Neural progenitor cell (in vitro differentiated cells): ENCODE measurements around the gene TUBB8. TPM values are rescaled to one million over a fixed set of nuclear protein-coding genes. Genes with fewer than 3 reads are reported as not detected.

ENCODE experiments used
- DNase-seq: peaks from one replicate; pipeline ENCODE4 v3.0.0-alpha.2; 2016; ENCODE audit warnings: low spot score
- H2AFZ ChIP-seq: fragments of 200-600 bp; sonication (generic); replicated peaks from 2 replicates; pipeline ENCODE4 v1.6.1; 2016; ENCODE audit warnings: antibody characterized with exemption
- H3F3A ChIP-seq: fragments of 200-600 bp; sonication (generic); 2 replicates; pipeline ENCODE4 v1.6.1; 2016; ENCODE audit warnings: antibody characterized with exemption, low read depth
- H3K27ac ChIP-seq: fragments of 200-600 bp; sonication (generic); 2 replicates; pipeline ENCODE4 v1.5.1; 2016; ENCODE audit warnings: mild to moderate bottlenecking
- H3K27me3 ChIP-seq: fragments of 200-600 bp; sonication (generic); 2 replicates; pipeline ENCODE4 v1.6.1; 2016; ENCODE audit warnings: mild to moderate bottlenecking, moderate library complexity
- H3K36me3 ChIP-seq: fragments of 200-600 bp; sonication (generic); 2 replicates; pipeline ENCODE4 v1.5.1; 2016
- H3K4me1 ChIP-seq: fragments of 200-600 bp; sonication (generic); 2 replicates; pipeline ENCODE4 v1.6.1; 2016; ENCODE audit warnings: mixed run types
- H3K4me2 ChIP-seq: fragments of 200-600 bp; sonication (generic); 2 replicates; pipeline ENCODE4 v1.6.1; 2016
- H3K4me3 ChIP-seq: fragments of 200-600 bp; sonication (generic); 2 replicates; pipeline ENCODE4 v1.5.1; 2016
- H3K79me2 ChIP-seq: fragments of 200-600 bp; sonication (generic); 2 replicates; pipeline ENCODE4 v1.6.1; 2016; ENCODE audit warnings: low read depth
- H3K9ac ChIP-seq: fragments of 200-600 bp; sonication (generic); 2 replicates; pipeline ENCODE4 v1.6.1; 2016
- H3K9me3 ChIP-seq: fragments of 200-600 bp; sonication (generic); 2 replicates; pipeline ENCODE4 v1.5.1; 2016; ENCODE audit warnings: low read depth
- H4K20me1 ChIP-seq: fragments of 200-600 bp; sonication (generic); 2 replicates; pipeline ENCODE4 v1.6.1; 2016; ENCODE audit warnings: low read depth
- H3K27ac Mint-ChIP-seq: 3 replicates; pipeline ENCODE4 v1.8.0; 2021; ENCODE audit warnings: mixed read lengths
- H3K27me3 Mint-ChIP-seq: 2 replicates; pipeline ENCODE4 v1.8.0; 2022; ENCODE audit warnings: low read depth, mild to moderate bottlenecking, inconsistent platforms, moderate library complexity, mixed read lengths; ENCODE audit not compliant: insufficient read depth
- H3K36me3 Mint-ChIP-seq: 3 replicates; pipeline ENCODE4 v1.8.0; 2021; ENCODE audit warnings: mixed read lengths
- H3K4me1 Mint-ChIP-seq: 3 replicates; pipeline ENCODE4 v1.8.0; 2021; ENCODE audit warnings: mixed read lengths
- H3K4me3 Mint-ChIP-seq: 3 replicates; pipeline ENCODE4 v1.8.0; 2021; ENCODE audit warnings: mild to moderate bottlenecking, moderate library complexity, mixed read lengths
- H3K9me3 Mint-ChIP-seq: 3 replicates; pipeline ENCODE4 v1.8.0; 2020; ENCODE audit warnings: mixed read lengths
- EZH2 ChIP-seq: fragments of 200-600 bp; sonication (generic); IDR thresholded peaks from 2 replicates; pipeline ENCODE4 v1.6.1; 2017; ENCODE audit warnings: antibody characterized with exemption, mild to moderate bottlenecking, moderate library complexity
- EZH2phosphoT487 ChIP-seq: fragments of 200-600 bp; sonication (generic); IDR thresholded peaks from 2 replicates; pipeline ENCODE4 v1.6.1; 2017; ENCODE audit warnings: antibody characterized with exemption
- total RNA-seq: library from RNA; depleted of rRNA; stranded (reverse); fragments of >200 nt; gene quantifications from 2 replicates; pipeline ENCODE4 v1.2.3, GENCODE V29; 2015; ENCODE audit warnings: low replicate concordance
- TF ChIP-seq, protein P1 (sequence below): fragments of 200-600 bp; sonication (generic); IDR thresholded peaks from 2 replicates; pipeline ENCODE4 v1.5.1; 2017; ENCODE audit warnings: antibody characterized with exemption, mild to moderate bottlenecking

Gene TUBB8
- total RNA-seq, 1 donor from 2014 or later = 4.3 TPM

GRCh38 chr10:90161-90560 lies 41.1 kb upstream of the TUBB8 start:
- H3K27me3 ChIP-seq = no peaks in the 10 kb centered on the region
- Mint-ChIP-seq H3K4me3 (no peak overlapping the region), H3K27ac (no peak overlapping the region), H3K36me3 (no peaks in the 10 kb centered on the region), H3K27me3 (no peaks in the 10 kb centered on the region), H3K9me3 (peaks cover 7% of the 10 kb centered on the region), H3K4me1 (no peaks in the 10 kb centered on the region)
- no peaks in the 10 kb centered on the region for H3K9me3 ChIP-seq
- no peaks in the 10 kb centered on the region for H3K36me3 ChIP-seq
- TF ChIP-seq EZH2 (no peak), EZH2phosphoT487 (no peak)
- TF ChIP-seq, protein P1, sequence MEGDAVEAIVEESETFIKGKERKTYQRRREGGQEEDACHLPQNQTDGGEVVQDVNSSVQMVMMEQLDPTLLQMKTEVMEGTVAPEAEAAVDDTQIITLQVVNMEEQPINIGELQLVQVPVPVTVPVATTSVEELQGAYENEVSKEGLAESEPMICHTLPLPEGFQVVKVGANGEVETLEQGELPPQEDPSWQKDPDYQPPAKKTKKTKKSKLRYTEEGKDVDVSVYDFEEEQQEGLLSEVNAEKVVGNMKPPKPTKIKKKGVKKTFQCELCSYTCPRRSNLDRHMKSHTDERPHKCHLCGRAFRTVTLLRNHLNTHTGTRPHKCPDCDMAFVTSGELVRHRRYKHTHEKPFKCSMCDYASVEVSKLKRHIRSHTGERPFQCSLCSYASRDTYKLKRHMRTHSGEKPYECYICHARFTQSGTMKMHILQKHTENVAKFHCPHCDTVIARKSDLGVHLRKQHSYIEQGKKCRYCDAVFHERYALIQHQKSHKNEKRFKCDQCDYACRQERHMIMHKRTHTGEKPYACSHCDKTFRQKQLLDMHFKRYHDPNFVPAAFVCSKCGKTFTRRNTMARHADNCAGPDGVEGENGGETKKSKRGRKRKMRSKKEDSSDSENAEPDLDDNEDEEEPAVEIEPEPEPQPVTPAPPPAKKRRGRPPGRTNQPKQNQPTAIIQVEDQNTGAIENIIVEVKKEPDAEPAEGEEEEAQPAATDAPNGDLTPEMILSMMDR = no peak
- no peak for DNase-seq
- H3K4me2 ChIP-seq = no peak overlapping the region
- no peaks in the 10 kb centered on the region for H3K4me1 ChIP-seq
- no peak overlapping the region for H3K4me3 ChIP-seq
- no peaks in the 10 kb centered on the region for H4K20me1 ChIP-seq
- H3F3A ChIP-seq = no peaks in the 10 kb centered on the region
- no peak overlapping the region for H3K9ac ChIP-seq
- H2AFZ ChIP-seq = no peak overlapping the region
- H3K79me2 ChIP-seq = no peaks in the 10 kb centered on the region
- no peak overlapping the region for H3K27ac ChIP-seq

GRCh38 chr10:89248-89647 lies 40.2 kb upstream of the TUBB8 start:
- Mint-ChIP-seq H3K36me3 (no peaks in the 10 kb centered on the region), H3K4me3 (no peak overlapping the region), H3K27me3 (no peaks in the 10 kb centered on the region), H3K4me1 (no peaks in the 10 kb centered on the region), H3K27ac (no peak overlapping the region), H3K9me3 (no peaks in the 10 kb centered on the region)
- no peaks in the 10 kb centered on the region for H3K36me3 ChIP-seq
- TF ChIP-seq, protein P1 = no peak
- no peak for TF ChIP-seq EZH2phosphoT487
- TF ChIP-seq EZH2 = no peak
- no peaks in the 10 kb centered on the region for H3K27me3 ChIP-seq
- no peak overlapping the region for H3K27ac ChIP-seq
- no peaks in the 10 kb centered on the region for H3F3A ChIP-seq
- no peaks in the 10 kb centered on the region for H3K4me1 ChIP-seq
- DNase-seq = no peak
- no peaks in the 10 kb centered on the region for H3K79me2 ChIP-seq
- no peak overlapping the region for H3K4me3 ChIP-seq
- no peak overlapping the region for H2AFZ ChIP-seq
- no peaks in the 10 kb centered on the region for H3K9me3 ChIP-seq
- H4K20me1 ChIP-seq = no peaks in the 10 kb centered on the region
- no peak overlapping the region for H3K4me2 ChIP-seq
- H3K9ac ChIP-seq = no peak overlapping the region

GRCh38 chr10:88253-88652 lies 39.2 kb upstream of the TUBB8 start:
- Mint-ChIP-seq H3K27me3 (no peaks in the 10 kb centered on the region), H3K4me1 (peaks cover 3% of the 10 kb centered on the region), H3K9me3 (no peaks in the 10 kb centered on the region), H3K36me3 (no peaks in the 10 kb centered on the region), H3K27ac (no peak overlapping the region), H3K4me3 (no peak overlapping the region)
- Histone ChIP-seq H3K9ac (no peak overlapping the region), H3K27me3 (no peaks in the 10 kb centered on the region), H4K20me1 (no peaks in the 10 kb centered on the region), H3K4me2 (no peak overlapping the region), H3K9me3 (no peaks in the 10 kb centered on the region), H3F3A (no peaks in the 10 kb centered on the region), H3K4me1 (no peaks in the 10 kb centered on the region), H2AFZ (no peak overlapping the region), H3K4me3 (no peak overlapping the region), H3K27ac (no peak overlapping the region), H3K36me3 (no peaks in the 10 kb centered on the region), H3K79me2 (no peaks in the 10 kb centered on the region)
- TF ChIP-seq EZH2phosphoT487 (no peak), EZH2 (no peak)
- TF ChIP-seq, protein P1 = no peak
- no peak for DNase-seq
